Smooth muscle cell (in vitro differentiated cells): ENCODE results near the gene RFTN1. TPM values are rescaled to one million over a fixed set of nuclear protein-coding genes. Genes with fewer than 3 reads are reported as not detected.

Source experiments
- DNase-seq: peaks from one replicate; lab custom pipeline; 2025; ENCODE audit not compliant: unreplicated experiment; lab: John Stamatoyannopoulos, UW
- H2AFZ ChIP-seq: fragments of 200-600 bp; sonication (generic); 2 replicates; pipeline ENCODE4 v1.6.0; 2016; ENCODE audit warnings: antibody characterized with exemption, low read depth, mild to moderate bottlenecking
- H3F3A ChIP-seq: fragments of 200-600 bp; sonication (generic); 2 replicates; pipeline ENCODE4 v1.6.0; 2017; ENCODE audit warnings: antibody characterized with exemption, low read depth
- H3K27ac ChIP-seq: fragments of 200-600 bp; sonication (generic); 2 replicates; pipeline ENCODE4 v1.5.1; 2016; ENCODE audit warnings: low read depth, mild to moderate bottlenecking
- H3K27me3 ChIP-seq: fragments of 200-600 bp; sonication (generic); 2 replicates; pipeline ENCODE4 v1.6.1; 2016; ENCODE audit warnings: low read depth, mild to moderate bottlenecking
- H3K36me3 ChIP-seq: fragments of 200-600 bp; sonication (generic); 2 replicates; pipeline ENCODE4 v1.5.1; 2016; ENCODE audit warnings: low read depth
- H3K4me1 ChIP-seq: fragments of 200-600 bp; sonication (generic); 2 replicates; pipeline ENCODE4 v1.5.1; 2016; ENCODE audit warnings: low read depth
- H3K4me2 ChIP-seq: fragments of 200-600 bp; sonication (generic); 2 replicates; pipeline ENCODE4 v1.6.0; 2016; ENCODE audit warnings: mild to moderate bottlenecking
- H3K4me3 ChIP-seq: fragments of 200-600 bp; sonication (generic); 2 replicates; pipeline ENCODE4 v1.5.1; 2016; ENCODE audit warnings: mild to moderate bottlenecking
- H3K79me2 ChIP-seq: fragments of 200-600 bp; sonication (generic); 2 replicates; pipeline ENCODE4 v1.6.0; 2016; ENCODE audit warnings: low read depth, mild to moderate bottlenecking
- H3K9ac ChIP-seq: fragments of 200-600 bp; sonication (generic); 2 replicates; pipeline ENCODE4 v1.6.0; 2016; ENCODE audit warnings: low read depth
- H3K9me3 ChIP-seq: fragments of 200-600 bp; sonication (generic); replicated peaks from 2 replicates; pipeline ENCODE4 v1.5.1; 2016; ENCODE audit warnings: low read depth
- H4K20me1 ChIP-seq: fragments of 200-600 bp; sonication (generic); 2 replicates; pipeline ENCODE4 v1.6.0; 2016; ENCODE audit warnings: low read depth
- CTCF ChIP-seq: fragments of 200-600 bp; sonication (generic); IDR thresholded peaks from 2 replicates; pipeline ENCODE4 v1.5.1; 2017; ENCODE audit warnings: borderline replicate concordance, mild to moderate bottlenecking, antibody characterized with exemption; ENCODE audit not compliant: insufficient read depth, poor library complexity, severe bottlenecking
- WGBS: methylation state at CpG from one replicate; pipeline ENCODE4 v1.1.7; 2016; ENCODE audit warnings: low lambda C conversion rate; 5-methylcytosine and 5-hydroxymethylcytosine counted together
- polyA plus RNA-seq: library from polyadenylated mRNA; unstranded; fragments of >200 nt; fragmentation: Nextera tagmentation; extraction: Ambion mirVana; gene quantifications from 2 replicates; pipeline ENCODE4 v1.2.1, GENCODE V29; 2016
- total RNA-seq: library from RNA; depleted of rRNA; stranded (reverse); fragments of >200 nt; gene quantifications from 2 replicates; pipeline ENCODE4 v1.2.3, GENCODE V29; 2014

The RFTN1 gene
- total and polyA plus RNA-seq, 2 experiments from 2014 or later = 21.7 to 35.6 TPM

DNA sequence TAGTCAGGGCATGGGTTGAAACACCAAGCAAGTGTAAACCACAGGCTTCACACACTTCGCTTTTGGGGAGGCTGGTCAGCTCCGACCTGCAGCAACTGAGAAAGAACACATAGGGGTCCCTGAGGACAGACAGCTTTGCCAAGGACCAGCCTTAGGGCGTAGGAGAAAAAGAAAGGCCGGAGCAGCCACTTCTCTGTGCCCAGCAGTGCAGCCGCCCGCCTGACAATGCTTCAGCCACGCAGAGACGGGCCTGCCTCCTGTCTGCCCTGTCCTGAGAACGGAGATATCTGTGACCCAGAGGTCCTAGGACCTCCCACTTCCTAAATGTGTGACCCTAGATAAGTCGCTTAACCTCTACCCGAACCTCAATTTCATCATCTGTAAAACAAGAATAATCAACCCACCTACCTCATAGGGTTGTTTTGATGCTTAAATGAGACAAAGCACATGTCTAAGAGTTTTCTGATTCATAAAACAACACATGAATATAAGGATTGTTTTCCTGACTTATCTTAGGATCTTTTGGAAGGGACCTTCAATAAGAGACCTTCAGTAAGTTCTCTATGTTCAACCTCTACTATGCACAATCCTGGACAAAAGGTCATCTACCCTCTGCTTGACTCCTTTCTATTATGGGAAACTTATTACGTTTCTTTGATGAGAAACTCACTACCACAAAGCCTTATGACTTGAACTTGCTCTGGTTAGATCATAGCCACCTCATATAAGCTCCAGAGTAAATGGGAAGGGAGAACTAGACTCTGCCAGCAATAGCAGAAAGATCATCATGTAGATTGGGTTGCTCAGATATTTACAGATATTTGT is 32.9 kb upstream of the RFTN1 start:
- H3K79me2 ChIP-seq = no peaks in the 10 kb centered on the region
- no peaks in the 10 kb centered on the region for H3K36me3 ChIP-seq
- H3K9ac ChIP-seq = no peak overlapping the region
- no peaks in the 10 kb centered on the region for H4K20me1 ChIP-seq
- no peaks in the 10 kb centered on the region for H3K9me3 ChIP-seq
- no peak for TF ChIP-seq CTCF
- no peak overlapping the region for H3K4me2 ChIP-seq
- H3K27me3 ChIP-seq = no peaks in the 10 kb centered on the region
- H3K4me1 ChIP-seq = no peaks in the 10 kb centered on the region
- H3K4me3 ChIP-seq = no peak overlapping the region
- no peaks in the 10 kb centered on the region for H3F3A ChIP-seq
- H3K27ac ChIP-seq = no peak overlapping the region
- 88% methylated on average over 12 of the region's 12 CpGs for WGBS
- no peak overlapping the region for H2AFZ ChIP-seq
- no peak for DNase-seq

DNA sequence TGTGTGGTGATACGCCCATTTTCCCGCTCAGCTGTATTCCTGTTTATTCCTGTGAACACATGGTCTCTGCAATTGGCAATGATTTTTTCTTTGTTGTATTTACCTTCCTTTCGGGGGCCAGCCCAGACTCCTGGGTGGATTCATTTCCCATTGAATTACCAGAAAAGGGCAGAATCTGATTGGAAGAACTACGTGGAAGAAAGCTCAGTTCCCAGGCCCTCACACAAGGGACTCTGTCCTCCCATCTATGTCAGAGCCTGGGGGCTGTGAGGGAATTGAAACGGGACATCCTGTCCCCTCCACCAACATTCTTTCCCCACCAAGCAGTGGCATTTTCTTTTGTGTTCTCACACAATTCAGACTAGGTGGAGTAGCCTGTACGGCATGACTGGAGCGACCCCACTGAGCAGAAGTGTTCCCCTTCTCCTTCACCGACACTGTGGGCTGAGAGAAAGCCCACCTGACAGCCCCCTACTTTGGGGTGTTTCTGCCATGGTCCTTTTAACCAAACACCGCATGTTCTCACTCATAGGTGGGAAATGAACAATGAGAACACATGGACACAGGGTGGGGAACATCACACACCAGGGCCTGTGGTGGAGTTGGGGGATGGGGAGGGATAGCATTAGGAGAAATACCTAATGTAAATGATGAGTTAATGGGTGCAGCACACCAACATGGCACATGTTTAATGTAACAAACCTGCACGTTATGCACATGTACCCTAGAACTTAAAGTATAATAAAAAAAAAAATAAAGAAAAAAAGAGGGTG is 32.1 kb upstream of the RFTN1 start:
- no peak for TF ChIP-seq CTCF
- Histone ChIP-seq H3K4me3 (no peak overlapping the region), H3K79me2 (no peaks in the 10 kb centered on the region), H3F3A (no peaks in the 10 kb centered on the region), H3K27ac (no peak overlapping the region), H3K27me3 (peaks cover 5% of the 10 kb centered on the region), H3K4me1 (no peaks in the 10 kb centered on the region), H4K20me1 (no peaks in the 10 kb centered on the region), H3K36me3 (no peaks in the 10 kb centered on the region), H2AFZ (no peak overlapping the region), H3K9ac (no peak overlapping the region), H3K4me2 (no peak overlapping the region), H3K9me3 (no peaks in the 10 kb centered on the region)
- 90% methylated on average over 10 of the region's 10 CpGs for WGBS
- no peak for DNase-seq

GRCh38 chr3:16543242-16543864 is 29.9 kb upstream of the RFTN1 start:
- 86% methylated on average over 6 of the region's 6 CpGs for WGBS
- Histone ChIP-seq H3K9ac (no peak overlapping the region), H3K4me1 (no peaks in the 10 kb centered on the region), H4K20me1 (no peaks in the 10 kb centered on the region), H2AFZ (no peak overlapping the region), H3K79me2 (no peaks in the 10 kb centered on the region), H3K4me2 (no peak overlapping the region), H3K27ac (no peak overlapping the region), H3K4me3 (no peak overlapping the region), H3F3A (no peaks in the 10 kb centered on the region), H3K9me3 (no peaks in the 10 kb centered on the region), H3K27me3 (peaks cover 5% of the 10 kb centered on the region), H3K36me3 (no peaks in the 10 kb centered on the region)
- DNase-seq = no peak
- no peak for TF ChIP-seq CTCF
